ENCODE results near the gene MAMDC4.
A peak's percentile ranks its signal among the peaks of the same experiment; 100 is the strongest.

MAMDC4 gene

GRCh38 chr9:136831720-136832104 lies 20.4 kb upstream of the MAMDC4 start:
- H3K27ac ChIP-seq, result no peak overlapping the region; the same call in 1 of the 2 replicates
- TF ChIP-seq ZFX (IDR thresholded peaks at IDR 0.05; ENCODE audit: borderline replicate concordance), result no peak
- no peak for TF ChIP-seq CTCF (IDR thresholded peaks at IDR 0.05)

GRCh38 chr9:136832581-136832980 lies 19.6 kb upstream of the MAMDC4 start:
- no peak overlapping the region; the same call in 1 of the 2 replicates for H3K27ac ChIP-seq
- TF ChIP-seq CTCF (IDR thresholded peaks at IDR 0.05), result no peak
- TF ChIP-seq ZFX (IDR thresholded peaks at IDR 0.05; ENCODE audit: borderline replicate concordance), result no peak

- peak overlapping the region; percentile 90 for H3K27ac ChIP-seq
These were observed 18.6 kb upstream of the MAMDC4 start for GRCh38 chr9:136833381-136834048.

GRCh38 chr9:136835162-136835931 lies 16.8 kb upstream of the MAMDC4 start:
- peak overlapping the region; percentile 90 for H3K27ac ChIP-seq
- TF ChIP-seq ZFX (IDR thresholded peaks at IDR 0.05; ENCODE audit: borderline replicate concordance), result no peak
- TF ChIP-seq CTCF (IDR thresholded peaks at IDR 0.05), result no peak

GRCh38 chr9:136835932-136836904 lies 15.9 kb upstream of the MAMDC4 start:
- H3K27ac ChIP-seq, result peak overlapping the region; percentile 90
- TF ChIP-seq CTCF (IDR thresholded peaks at IDR 0.05) (no peak), ZFX (IDR thresholded peaks at IDR 0.05; ENCODE audit: borderline replicate concordance) (no peak)

GRCh38 chr9:136837146-136837855 lies 14.8 kb upstream of the MAMDC4 start:
- peak overlapping the region; percentile 90 for H3K27ac ChIP-seq
- no peak for TF ChIP-seq ZFX (IDR thresholded peaks at IDR 0.05; ENCODE audit: borderline replicate concordance)
- TF ChIP-seq CTCF (IDR thresholded peaks at IDR 0.05), result no peak

- peak overlapping the region; percentile 90 for H3K27ac ChIP-seq
These were observed 14.3 kb upstream of the MAMDC4 start for GRCh38 chr9:136837856-136838277.

All from 22Rv1 (cell line).